Measurements from ENCODE around the gene CASP8.
"Not testable (repeated sequence)": the region's sequence is repeated elsewhere in the genome, so short reads cannot be mapped to it uniquely, and the experiment has no call there.

DNA sequence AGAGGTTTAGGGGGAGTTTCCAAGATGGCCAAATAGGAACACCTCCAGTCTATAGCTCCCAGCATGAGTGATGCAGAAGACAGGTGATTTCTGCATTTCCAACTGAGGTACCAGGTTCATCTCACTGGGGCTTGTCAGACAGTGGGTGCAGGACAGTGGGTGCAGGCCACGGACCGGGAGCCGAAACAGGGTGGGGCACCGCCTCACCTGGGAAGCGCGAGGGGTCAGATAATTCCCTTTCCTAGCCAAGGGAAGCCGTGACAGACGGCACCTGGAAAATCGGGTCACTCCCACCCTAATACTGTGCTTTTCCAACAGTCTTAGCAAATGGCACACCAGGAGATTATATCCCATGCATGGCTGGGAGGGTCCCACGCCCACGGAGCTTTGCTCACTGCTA lies 39.6 kb downstream of the CASP8 start:
- TF ChIP-seq CTCF (IDR thresholded peaks at IDR 0.05); EZH2 (IDR thresholded peaks at IDR 0.05; ENCODE audit: borderline replicate concordance, insufficient read depth, low read depth, low read length, poor library complexity, severe bottlenecking): not testable (repeated sequence)

Measured in B cell (primary cell).